Right lobe of liver (tissue), 4 donors: ENCODE measurements around the gene HYAL3.

ENCODE experiments used
- CTCF ChIP-seq, 4 donors: fragments of 200-600 bp in 3 of 4; fragments of 450-650 bp in 1 of 4; IDR thresholded peaks; one replicate each; pipeline versions ENCODE4 v1.5.1 to v1.8.0; 2016 to 2022; ENCODE audit warnings: antibody characterized with exemption in 4 of 4, mild to moderate bottlenecking in 2 of 4
- POLR2A ChIP-seq: fragments of 450-650 bp; IDR thresholded peaks from one replicate; pipeline ENCODE4 v1.6.1; 2017; ENCODE audit warnings: antibody characterized with exemption, mild to moderate bottlenecking
- donor health status: DM: no; HTN: no; CAD: no.
- donor health status: DM: no; HTN: no; CAD: no.
- donor health status: DM: no; HTN: yes; CAD: no.

- TF ChIP-seq CTCF (IDR thresholded peaks at IDR 0.05) (no peak), POLR2A (no peak)
Measured at GRCh38 chr3:50276762-50277101, 22.5 kb downstream of the HYAL3 start.
